Activated naive CD8-positive, alpha-beta T cell treated with anti-CD3 and anti-CD28 coated beads, Interleukin-2, amount 50 U/mL, for 16 hours (primary cell): ENCODE measurements around the gene PSMC6.
"Not testable (repeated sequence)": the region's sequence is repeated elsewhere in the genome, so short reads cannot be mapped to it uniquely, and the experiment has no call there.

Experiments
- DNase-seq: peaks from one replicate; pipeline ENCODE4 v3.0.0-alpha.2; 2020; ENCODE audit warnings: low read depth, low spot score

The PSMC6 gene

GRCh38 chr14:52716155-52716554 is 9.2 kb downstream of the PSMC6 start:
- no peak for DNase-seq

GRCh38 chr14:52723514-52724359 is 16.7 kb downstream of the PSMC6 start:
- no peak for DNase-seq

- DNase-seq = no peak
These were observed 17.3 kb downstream of the PSMC6 start for GRCh38 chr14:52724360-52724644.

GRCh38 chr14:52727509-52727908 is 20.5 kb downstream of the PSMC6 start:
- not testable (repeated sequence) for DNase-seq

GRCh38 chr14:52729035-52729434 is 22.0 kb downstream of the PSMC6 start:
- DNase-seq = not testable (repeated sequence)

- DNase-seq = no peak
These were observed 22.6 kb downstream of the PSMC6 start for GRCh38 chr14:52729585-52729924.

- peak; percentile 98 for DNase-seq
These were observed 23.1 kb downstream of the PSMC6 start, which contains the start of gene STYX for GRCh38 chr14:52729925-52730708. Gene STYX (plus strand): TSS chr14:52730166. CDS start chr14:52730475, 309 bp downstream.

GRCh38 chr14:52730709-52731111 is 23.7 kb downstream of the PSMC6 start:
- no peak for DNase-seq

GRCh38 chr14:52733824-52734223 is 26.8 kb downstream of the PSMC6 start:
- no peak for DNase-seq

GRCh38 chr14:52735921-52736489 is 29.0 kb downstream of the PSMC6 start:
- no peak for DNase-seq

GRCh38 chr14:52738409-52738808 is 31.4 kb downstream of the PSMC6 start:
- no peak for DNase-seq

GRCh38 chr14:52740751-52741150 is 33.8 kb downstream of the PSMC6 start:
- no peak for DNase-seq

GRCh38 chr14:52741865-52742264 is 34.9 kb downstream of the PSMC6 start:
- no peak for DNase-seq

GRCh38 chr14:52748647-52749292 is 41.8 kb downstream of the PSMC6 start:
- DNase-seq = no peak

- DNase-seq = no peak
These were observed 48.8 kb downstream of the PSMC6 start for GRCh38 chr14:52755607-52756316.

- DNase-seq = no peak
These were observed 52.1 kb downstream of the PSMC6 start for GRCh38 chr14:52759145-52759544.

GRCh38 chr14:52762923-52763322 is 55.9 kb downstream of the PSMC6 start:
- DNase-seq = not testable (repeated sequence)

GRCh38 chr14:52767058-52767833 is 60.2 kb downstream of the PSMC6 start:
- DNase-seq = no peak

- no peak for DNase-seq
These were observed 62.9 kb downstream of the PSMC6 start for GRCh38 chr14:52769887-52770286.

GRCh38 chr14:52776816-52777215 is 69.8 kb downstream of the PSMC6 start:
- no peak for DNase-seq
